ENCODE measurements around the gene EFL1.
"Not testable (repeated sequence)": the region's sequence is repeated elsewhere in the genome, so short reads cannot be mapped to it uniquely, and the experiment has no call there.

The EFL1 gene

DNA sequence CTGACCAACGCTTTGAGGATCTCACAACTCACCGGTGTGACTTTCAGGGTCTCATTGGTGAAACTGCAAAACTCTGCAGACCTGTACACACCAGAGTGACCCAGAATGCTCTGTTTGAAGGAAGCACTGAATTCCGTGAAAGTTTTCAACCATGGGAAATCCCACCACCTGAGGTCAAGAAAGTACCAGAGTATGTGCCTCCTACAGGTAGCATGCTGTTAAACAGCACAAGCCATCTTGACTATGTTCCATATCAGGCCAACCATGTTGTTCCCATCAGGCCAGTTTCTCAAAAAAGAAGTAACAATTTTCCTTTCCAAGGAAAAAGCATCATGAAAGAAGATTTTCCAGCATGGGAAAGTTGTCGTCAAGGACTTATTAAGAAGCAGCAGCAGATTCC, 19.9 kb upstream of the EFL1 start:
- in situ Hi-C loops (cut with HindIII; ENCODE audit: low sequenced_read_pairs): not testable (repeated sequence)

DNA sequence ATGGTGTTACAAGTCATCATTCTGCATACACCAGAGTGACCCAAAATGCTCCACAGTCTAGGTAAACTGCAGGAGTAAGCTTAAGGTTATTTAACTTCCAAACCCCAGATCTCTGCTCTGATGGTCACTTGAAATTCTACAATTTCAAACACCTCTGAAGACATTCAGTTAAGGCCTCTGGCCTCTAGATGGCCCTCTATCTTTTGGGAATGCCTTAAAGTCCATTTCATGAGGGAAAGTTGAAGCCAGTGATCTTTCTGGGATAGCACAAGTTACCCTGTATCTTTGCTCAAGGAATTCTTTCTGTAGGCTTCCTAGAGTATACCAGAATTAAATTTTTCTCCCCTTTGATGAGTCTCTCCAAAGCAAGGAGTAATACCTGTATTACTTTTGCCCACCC, 18.7 kb upstream of the EFL1 start:
- in situ Hi-C loops (cut with HindIII; ENCODE audit: low sequenced_read_pairs): not testable (repeated sequence)

GRCh38 chr15:82275410-82275809, 12.9 kb upstream of the EFL1 start:
- in situ Hi-C loops (cut with HindIII; ENCODE audit: low sequenced_read_pairs): no loop called here

DNA sequence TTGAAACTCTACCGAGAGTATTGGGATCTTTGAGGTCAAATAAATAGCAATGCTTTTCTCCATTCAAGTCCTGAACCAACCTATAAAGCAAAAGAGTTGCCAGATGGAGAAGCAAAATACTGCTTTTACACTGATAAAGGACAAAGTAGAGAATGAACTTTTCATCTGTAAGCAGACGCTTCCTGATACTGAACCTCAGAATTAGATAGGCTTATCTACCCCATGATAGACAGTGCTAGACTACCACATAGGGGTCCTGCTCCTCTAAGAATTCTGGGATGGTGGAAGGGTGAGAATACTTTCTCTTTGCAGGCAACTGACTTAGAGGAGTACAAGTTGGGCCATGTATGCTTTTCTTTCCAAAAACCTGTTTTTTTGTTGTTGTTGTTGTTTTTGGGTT, 9.6 kb upstream of the EFL1 start:
- in situ Hi-C loops (cut with HindIII; ENCODE audit: low sequenced_read_pairs): no loop called here

- in situ Hi-C loops (cut with HindIII; ENCODE audit: low sequenced_read_pairs): not testable (repeated sequence)
Measured at GRCh38 chr15:82268454-82268853, 5.9 kb upstream of the EFL1 start.

DNA sequence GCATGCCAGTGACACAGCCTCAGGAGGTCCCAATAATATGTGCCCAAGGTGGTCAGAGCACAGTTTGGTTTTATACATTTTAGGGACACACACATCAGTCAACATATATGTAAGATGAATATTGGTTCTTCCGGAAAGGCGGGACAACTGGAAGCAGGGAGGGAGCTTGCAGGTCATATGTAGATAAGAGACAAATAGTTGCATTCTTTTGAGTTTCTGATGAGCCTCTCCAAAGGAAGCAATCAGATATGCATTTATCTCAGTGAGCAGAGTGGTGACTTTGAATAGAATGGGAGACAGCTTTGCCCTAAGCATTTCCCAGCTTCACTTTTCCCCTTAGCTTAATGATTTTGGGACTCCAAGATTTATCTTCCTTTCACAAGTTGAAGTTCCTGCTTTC, 4.6 kb upstream of the EFL1 start:
- in situ Hi-C loops (cut with HindIII; ENCODE audit: low sequenced_read_pairs): not testable (repeated sequence)

DNA sequence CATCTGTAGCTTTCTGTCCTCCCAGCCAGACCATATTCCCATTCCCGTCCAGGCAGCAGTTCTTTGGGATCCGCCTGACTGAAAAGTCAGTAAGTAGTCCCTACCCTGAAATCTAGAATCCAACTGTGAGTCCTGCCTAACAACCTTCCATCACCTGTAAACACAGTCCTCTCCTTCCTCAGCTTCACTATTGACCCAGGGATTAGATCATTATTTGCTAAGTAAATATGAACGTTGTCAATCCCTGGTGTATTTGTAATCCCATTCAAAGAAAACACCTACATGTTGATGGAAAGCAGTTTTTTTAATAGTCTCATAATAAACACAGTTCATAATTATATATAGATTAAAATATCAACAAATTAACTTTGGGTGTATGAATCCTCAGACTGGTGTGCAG, 816 bp upstream of the EFL1 start:
- in situ Hi-C loops (cut with HindIII; ENCODE audit: low sequenced_read_pairs): no loop called here

- in situ Hi-C loops (cut with HindIII; ENCODE audit: low sequenced_read_pairs): not testable (repeated sequence)
Measured at GRCh38 chr15:82261566-82262421, 740 bp downstream of the EFL1 start.

- in situ Hi-C loops (cut with HindIII; ENCODE audit: low sequenced_read_pairs): not testable (repeated sequence)
Measured at GRCh38 chr15:82248261-82248660, 14.3 kb downstream of the EFL1 start.

DNA sequence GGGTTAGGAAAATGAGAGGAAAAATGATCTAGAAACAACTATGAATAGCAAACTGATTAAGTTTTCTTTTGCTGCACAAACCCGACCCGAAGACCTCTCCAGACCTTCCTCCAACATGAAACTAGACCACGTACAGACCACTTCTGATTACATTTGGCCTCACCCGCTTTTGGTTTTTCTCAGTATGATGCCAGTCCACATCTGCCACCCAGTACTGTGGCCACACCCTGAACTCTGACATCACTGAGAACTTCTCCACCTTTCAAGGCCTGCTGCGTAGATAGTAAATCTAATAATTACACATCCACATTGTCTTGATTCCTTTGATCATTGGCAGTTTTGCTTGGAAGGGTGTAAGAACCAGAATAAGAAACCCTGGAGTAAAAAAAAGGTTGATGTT, 16.6 kb downstream of the EFL1 start:
- in situ Hi-C loops (cut with HindIII; ENCODE audit: low sequenced_read_pairs): not testable (repeated sequence)

DNA sequence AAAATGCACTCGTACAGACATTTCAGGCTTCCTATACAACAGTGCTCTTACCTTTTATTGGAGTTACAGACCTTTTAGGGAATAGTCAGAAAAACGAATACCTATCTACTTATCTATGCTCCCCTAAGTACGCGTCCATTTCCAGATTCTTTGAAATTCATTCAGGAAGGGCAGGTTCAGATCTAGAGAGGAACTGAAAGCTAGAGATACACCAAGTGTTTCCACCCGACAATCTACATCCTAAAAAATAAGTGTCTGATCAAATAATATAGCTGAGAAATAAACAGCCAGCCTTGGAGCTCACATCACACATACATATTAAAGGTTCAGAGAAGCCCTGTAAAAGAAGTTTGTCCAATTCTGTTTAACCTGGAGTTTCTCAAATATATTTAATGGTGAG, 18.9 kb downstream of the EFL1 start:
- in situ Hi-C loops (cut with HindIII; ENCODE audit: low sequenced_read_pairs): loop anchor here (5.0 kb wide), 1 partner anchor 106 kb away; no protein-coding TSS in a partner anchor

GRCh38 chr15:82241836-82242499, 20.6 kb downstream of the EFL1 start:
- in situ Hi-C loops (cut with HindIII; ENCODE audit: low sequenced_read_pairs): loop anchor here (5.0 kb wide), 1 partner anchor 105 kb away; no protein-coding TSS in a partner anchor

- in situ Hi-C loops (cut with HindIII; ENCODE audit: low sequenced_read_pairs): loop anchor here (5.0 kb wide), 1 partner anchor 103 kb away; no protein-coding TSS in a partner anchor
Measured at GRCh38 chr15:82239685-82240391, 22.7 kb downstream of the EFL1 start.

GRCh38 chr15:82237944-82238534, 24.5 kb downstream of the EFL1 start:
- in situ Hi-C loops (cut with HindIII; ENCODE audit: low sequenced_read_pairs): not testable (repeated sequence)

- in situ Hi-C loops (cut with HindIII; ENCODE audit: low sequenced_read_pairs): no loop called here
Measured at GRCh38 chr15:82231842-82232241, 30.7 kb downstream of the EFL1 start.

GRCh38 chr15:82231233-82231632, 31.3 kb downstream of the EFL1 start:
- in situ Hi-C loops (cut with HindIII; ENCODE audit: low sequenced_read_pairs): no loop called here

GRCh38 chr15:82228750-82229149, 33.8 kb downstream of the EFL1 start:
- in situ Hi-C loops (cut with HindIII; ENCODE audit: low sequenced_read_pairs): no loop called here

GRCh38 chr15:82221535-82221934, 41.0 kb downstream of the EFL1 start:
- in situ Hi-C loops (cut with HindIII; ENCODE audit: low sequenced_read_pairs): not testable (repeated sequence)

DNA sequence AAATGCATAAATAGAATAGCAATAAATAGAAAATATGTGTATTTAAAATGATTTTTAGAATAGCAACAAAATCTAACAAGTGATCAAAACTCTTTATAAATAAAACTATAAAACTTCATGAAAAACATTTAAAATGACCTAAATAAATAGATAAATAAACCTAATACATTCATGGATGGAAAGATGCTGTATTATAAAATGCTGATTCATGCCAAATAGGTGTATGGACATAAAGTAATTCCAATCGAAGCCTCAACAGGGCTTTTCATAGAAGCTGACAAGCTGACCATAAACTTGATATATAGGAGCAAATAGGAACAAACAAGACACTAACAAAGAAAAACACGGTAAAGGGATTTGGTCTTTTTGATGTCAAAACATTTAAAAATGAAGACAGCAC, 46.4 kb downstream of the EFL1 start:
- in situ Hi-C loops (cut with HindIII; ENCODE audit: low sequenced_read_pairs): not testable (repeated sequence)

GRCh38 chr15:82212201-82212600, 50.3 kb downstream of the EFL1 start:
- in situ Hi-C loops (cut with HindIII; ENCODE audit: low sequenced_read_pairs): not testable (repeated sequence)

DNA sequence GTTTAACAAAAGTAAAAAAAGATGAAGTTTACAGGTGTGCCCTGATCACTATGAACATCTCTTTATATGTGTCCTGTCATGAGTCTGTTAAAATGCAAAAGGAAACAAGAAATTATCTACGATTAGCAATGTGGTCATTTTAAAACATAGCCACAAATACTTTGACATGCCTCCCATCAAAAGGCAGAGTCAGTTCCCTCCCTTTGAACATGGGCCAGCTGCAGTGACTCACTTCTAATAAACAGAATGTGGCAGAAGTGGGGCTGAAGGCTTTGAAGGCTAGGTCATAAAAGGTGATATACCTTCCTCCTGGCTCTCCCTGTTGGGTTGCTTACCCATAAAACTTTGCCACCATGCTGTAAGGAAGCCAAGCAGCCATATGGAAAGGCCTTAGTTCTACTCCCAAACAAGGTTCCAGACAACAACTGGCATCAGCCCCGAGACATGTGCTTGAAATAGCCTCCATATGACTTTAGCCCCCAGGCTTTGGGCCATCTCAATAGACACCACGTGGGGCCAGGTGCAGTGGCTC, 52.4 kb downstream of the EFL1 start:
- in situ Hi-C loops (cut with HindIII; ENCODE audit: low sequenced_read_pairs): not testable (repeated sequence)
